GM12878 (cell line): ENCODE data around the gene DENND6B. TPM values are rescaled to one million over a fixed set of nuclear protein-coding genes. Genes with fewer than 3 reads are reported as not detected.

Experiments used
- ATF2 ChIP-seq: IDR thresholded peaks from 2 replicates; pipeline ENCODE4 v1.6.1; 2012; ENCODE audit warnings: low read length, inconsistent platforms
- DPF2 ChIP-seq: fragments of 450-650 bp; IDR thresholded peaks from 2 replicates; pipeline ENCODE4 v1.6.1; 2017; ENCODE audit warnings: mild to moderate bottlenecking
- IRF5 ChIP-seq: fragments of 450-650 bp; IDR thresholded peaks from 2 replicates; pipeline ENCODE4 v1.6.1; 2017; ENCODE audit warnings: borderline replicate concordance
- MYC ChIP-seq: IDR thresholded peaks from 2 replicates; pipeline ENCODE4 v1.6.1; 2011; ENCODE audit warnings: mild to moderate bottlenecking, low read length, moderate library complexity, inconsistent platforms; ENCODE audit not compliant: insufficient read depth, insufficient replicate concordance, insufficient read length, severe bottlenecking
- NRF1 ChIP-seq: conservative IDR thresholded peaks from 2 replicates; pipeline ENCODE4 v1.6.1; 2011; ENCODE audit warnings: mild to moderate bottlenecking, low read depth, low read length, improper control_type of control experiment
- PBX3 ChIP-seq: IDR thresholded peaks from 2 replicates; pipeline ENCODE4 v1.6.1; 2011; ENCODE audit warnings: mild to moderate bottlenecking, low read depth, low read length, moderate library complexity; ENCODE audit not compliant: insufficient replicate concordance
- POU2F2 ChIP-seq: IDR thresholded peaks from 3 replicates; pipeline ENCODE4 v1.6.1; 2011; ENCODE audit warnings: low read depth, mild to moderate bottlenecking, low read length, borderline replicate concordance
- SMARCA5 ChIP-seq: fragments of 450-650 bp; IDR thresholded peaks from 2 replicates; pipeline ENCODE4 v1.6.1; 2017; ENCODE audit warnings: mild to moderate bottlenecking
- SREBF1 ChIP-seq: IDR thresholded peaks from 2 replicates; pipeline ENCODE4 v1.6.1; 2012; ENCODE audit warnings: mild to moderate bottlenecking, low read length
- ZBED1 ChIP-seq: IDR thresholded peaks from 2 replicates; pipeline ENCODE4 v1.6.1; 2016; ENCODE audit warnings: borderline replicate concordance
- polyA plus RNA-seq, 11 experiments: library from polyadenylated mRNA; depleted of rRNA in 4 of 11; unstranded in 6 of 11; stranded (reverse) in 5 of 11; fragments of >200 nt; fragmentation: Nextera tagmentation in 4 of 11; fragmentation: Illumina TruSeq in 1 of 11; extraction: Ambion mirVana in 4 of 11; extraction: Trizol in 1 of 11; gene quantifications; 1 replicate in 1 of 11; 2 replicates in 10 of 11; pipeline versions ENCODE4 v1.2.1 to v1.2.3, GENCODE V29; 2011 to 2016; ENCODE audit warnings: inconsistent platforms in 2 of 11, missing spikeins in 2 of 11, low read depth in 1 of 11
- total RNA-seq, 4 experiments: library from RNA; depleted of rRNA in 3 of 4; stranded (reverse); fragments of >200 nt in 3 of 4; fragmentation: Illumina TruSeq in 1 of 4; extraction: Trizol in 1 of 4; gene quantifications; 2 replicates each; pipeline versions ENCODE4 v1.2.1 to v1.2.3, GENCODE V29; 2013 to 2021

DENND6B gene
- total and polyA plus RNA-seq, 10 of the 15 experiments (the other 5 are each of a cell fraction or from before 2014, with no cell fraction given): 0.72 to 11.3 (median 6.2) TPM

- no peak for TF ChIP-seq MYC
- TF ChIP-seq ATF2: no peak
- 0 out of 2 replicates have a peak, but pooled peaks have one; percentile 11 for TF ChIP-seq SMARCA5
- no peak for TF ChIP-seq PBX3
- no peak for TF ChIP-seq SREBF1
- TF ChIP-seq ZBED1: no peak
- TF ChIP-seq NRF1: no peak
- TF ChIP-seq DPF2: 0 out of 2 replicates have a peak, but pooled peaks have one; percentile 17
- TF ChIP-seq POU2F2: no peak
- TF ChIP-seq IRF5: no peak
These were observed 65.0 kb downstream of the DENND6B start, which contains the start of gene MAPK12 (continued) for GRCh38 chr22:50261615-50262459.
